HG02623 (cell line): Measurements from ENCODE around the gene LRRC45.

Experiments
- ATAC-seq: cut with Tn5 transposase; IDR thresholded peaks from one replicate; pipeline ENCODE4 v1.9.1; 2021; ENCODE audit warnings: moderate library complexity; ENCODE audit not compliant: unreplicated experiment

LRRC45 gene

DNA sequence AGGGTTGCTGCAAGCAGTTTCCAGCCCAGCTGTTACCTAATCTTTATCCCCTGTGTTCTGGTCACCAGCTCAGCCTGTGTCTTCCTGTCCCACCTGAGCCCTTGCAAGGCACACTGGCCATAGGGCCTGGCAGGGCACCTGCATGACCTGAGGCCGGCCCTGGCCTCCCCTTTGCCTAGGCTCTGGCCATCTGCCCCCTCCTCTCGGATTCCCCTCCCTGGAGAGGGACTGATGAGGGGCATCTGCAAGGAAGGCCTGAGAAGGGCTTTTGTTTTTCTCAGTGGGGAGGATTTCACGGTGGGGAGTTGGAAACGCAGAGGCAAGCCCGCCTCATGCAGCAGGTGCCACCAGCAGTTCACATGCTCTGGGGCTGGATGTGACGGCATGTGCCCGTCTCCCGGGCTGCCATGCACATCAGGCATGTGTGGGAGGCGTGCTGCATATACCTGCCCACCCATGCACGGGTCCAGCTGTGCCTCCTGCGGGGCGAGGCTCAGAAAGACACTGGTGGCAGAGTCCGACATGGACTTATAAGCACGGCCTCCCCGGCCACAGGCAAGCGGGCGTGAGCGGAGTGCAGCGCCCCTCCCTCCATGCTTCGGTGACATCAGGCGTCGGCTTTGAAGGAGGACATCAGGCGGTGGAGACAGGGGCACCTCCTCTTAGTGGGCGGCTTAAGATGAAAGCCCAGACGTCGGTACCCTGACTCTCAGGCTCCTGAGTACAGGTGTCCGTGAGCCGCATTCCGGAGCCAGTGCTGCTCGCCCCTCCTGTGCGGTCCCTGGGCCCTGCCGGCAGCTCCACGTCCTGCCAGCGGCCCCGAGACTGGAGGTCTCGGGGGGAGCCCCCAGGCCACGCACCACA is 29.1 kb upstream of the LRRC45 start:
- no peak for ATAC-seq

DNA sequence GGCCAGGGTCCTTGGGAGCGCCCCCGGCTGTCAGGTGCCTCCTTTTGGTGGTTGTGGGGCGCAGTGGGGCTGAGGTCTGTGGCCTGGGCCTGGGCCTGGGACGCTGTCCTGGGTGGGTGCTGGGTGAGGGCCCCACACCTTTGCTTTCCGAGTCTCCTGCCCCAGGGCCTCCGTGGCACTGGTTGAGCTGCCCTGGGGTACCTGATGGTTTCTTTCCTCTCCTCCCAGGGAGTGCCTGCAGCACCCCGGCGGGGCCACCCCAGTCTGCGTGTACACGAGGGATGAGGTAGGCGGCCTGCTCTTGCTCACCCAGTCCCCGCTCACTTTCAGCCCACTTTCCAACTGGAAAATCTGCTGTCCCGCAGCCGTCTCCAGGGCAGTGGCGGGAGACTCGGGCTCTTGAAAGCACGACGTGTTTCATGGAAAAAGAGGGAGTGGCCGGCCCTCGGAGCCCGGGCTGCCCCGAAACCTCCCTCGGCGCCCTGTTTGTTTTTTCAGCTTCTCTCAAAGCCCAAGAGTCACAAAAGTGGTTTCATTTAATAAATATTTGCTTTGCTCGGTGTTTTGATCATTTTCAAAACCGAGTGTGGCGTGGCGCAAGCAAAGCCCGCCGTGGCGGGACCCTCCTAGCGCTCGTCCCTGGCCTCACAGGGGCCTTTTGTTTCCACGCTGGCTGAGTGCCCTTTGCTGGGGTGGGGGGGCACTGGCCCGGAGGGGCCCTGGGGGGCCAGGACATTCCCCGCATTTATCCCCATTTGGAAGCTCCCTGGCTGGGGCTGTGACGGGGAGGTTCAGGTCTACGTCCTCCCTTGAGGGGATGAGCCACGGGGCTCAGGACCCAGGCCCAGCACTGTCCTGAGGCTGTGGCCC is 28.3 kb upstream of the LRRC45 start:
- ATAC-seq = no peak

- ATAC-seq = no peak
Measured at GRCh38 chr17:81995463-81996231, 27.5 kb upstream of the LRRC45 start.

- no peak for ATAC-seq
Measured at GRCh38 chr17:81996232-81996756, 26.8 kb upstream of the LRRC45 start.

- ATAC-seq = no peak
Measured at GRCh38 chr17:81996757-81997441, 26.2 kb upstream of the LRRC45 start.

DNA sequence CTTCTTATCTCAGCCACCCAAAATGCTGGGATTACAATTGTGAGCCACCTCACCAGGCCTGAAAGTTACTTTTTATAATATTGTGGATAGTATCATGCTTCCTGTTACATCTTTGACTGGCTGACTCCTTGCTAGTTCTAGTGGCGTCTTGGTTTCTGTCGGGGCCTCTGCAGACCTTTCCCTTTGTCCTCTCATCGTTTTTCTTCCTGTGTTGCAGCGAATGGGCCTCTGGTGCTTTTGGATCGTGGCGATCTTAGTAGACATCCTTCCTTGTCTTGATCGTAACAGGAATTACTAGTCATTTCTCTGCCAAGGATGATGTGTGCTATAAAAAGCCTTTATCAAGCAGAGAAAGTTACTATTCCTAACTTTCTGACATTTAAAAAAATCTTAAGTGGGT is 24.9 kb upstream of the LRRC45 start:
- ATAC-seq = no peak

- ATAC-seq = no peak
Measured at GRCh38 chr17:81998691-81999438, 24.2 kb upstream of the LRRC45 start.

GRCh38 chr17:81999587-81999975 is 23.5 kb upstream of the LRRC45 start:
- no peak for ATAC-seq

GRCh38 chr17:81999976-82000802 is 22.9 kb upstream of the LRRC45 start:
- ATAC-seq = no peak

DNA sequence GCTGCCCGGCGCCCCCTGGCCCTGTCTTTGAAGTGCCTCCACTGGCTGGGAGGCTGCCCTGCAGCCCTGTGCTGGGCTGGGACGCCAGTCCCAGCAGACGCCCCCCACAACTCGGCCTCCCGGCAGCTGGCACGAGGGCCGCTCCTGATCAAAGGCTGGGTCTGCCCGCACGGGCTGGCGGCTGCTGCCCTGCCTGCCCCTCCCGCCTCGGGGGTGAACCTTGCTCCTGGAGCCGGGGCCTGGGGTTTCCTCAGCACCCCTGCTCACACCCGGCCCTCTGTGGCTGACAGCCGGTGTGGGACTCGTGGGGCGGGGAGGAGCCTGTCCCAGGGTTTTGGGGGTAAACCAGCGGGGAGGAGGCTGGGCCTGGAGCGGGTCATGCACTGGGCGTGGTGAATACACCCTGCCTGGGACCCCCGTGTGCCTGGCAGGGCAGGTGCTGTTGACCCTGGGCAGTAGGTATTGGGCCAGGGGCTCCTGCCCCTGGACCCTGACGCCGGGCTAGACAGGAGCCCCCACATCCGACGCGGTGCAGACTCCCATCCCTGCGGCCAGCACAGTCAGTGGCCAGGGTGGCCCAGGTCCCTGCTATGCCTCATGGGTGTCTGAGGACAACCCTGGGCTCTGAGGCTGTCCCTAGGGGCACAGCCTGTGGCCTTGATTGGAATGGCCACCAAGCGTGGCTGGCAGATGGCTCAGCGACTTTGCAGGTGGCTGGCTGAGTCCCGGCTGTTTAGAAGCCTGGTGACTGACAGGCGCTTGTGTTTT is 22.1 kb upstream of the LRRC45 start:
- no peak for ATAC-seq

DNA sequence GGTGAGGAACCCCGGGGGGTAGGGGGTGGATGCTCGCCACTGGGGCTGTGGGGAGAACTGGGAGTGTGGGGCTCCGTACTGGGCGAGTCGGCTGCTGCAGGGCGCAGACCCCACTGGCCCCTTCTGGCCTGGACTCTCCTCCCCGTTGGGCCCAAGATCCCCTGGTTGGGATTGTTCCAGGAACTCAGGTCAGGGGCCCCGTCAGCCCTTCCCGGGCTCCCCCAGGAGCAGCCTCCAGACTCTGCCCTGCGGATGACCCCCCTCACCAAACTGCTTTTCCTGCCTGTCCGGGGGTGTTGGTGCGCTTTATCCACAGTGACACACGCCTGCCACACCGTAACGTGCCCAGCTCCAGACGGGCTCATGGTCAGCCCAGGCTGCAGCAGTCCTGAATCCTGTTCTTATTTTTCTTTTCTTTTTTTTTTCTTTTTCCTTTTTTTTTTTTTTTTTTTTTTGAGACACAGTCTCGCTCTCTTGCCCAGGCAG is 21.5 kb upstream of the LRRC45 start:
- ATAC-seq = no peak

GRCh38 chr17:82003411-82004381 is 19.4 kb upstream of the LRRC45 start:
- no peak for ATAC-seq

DNA sequence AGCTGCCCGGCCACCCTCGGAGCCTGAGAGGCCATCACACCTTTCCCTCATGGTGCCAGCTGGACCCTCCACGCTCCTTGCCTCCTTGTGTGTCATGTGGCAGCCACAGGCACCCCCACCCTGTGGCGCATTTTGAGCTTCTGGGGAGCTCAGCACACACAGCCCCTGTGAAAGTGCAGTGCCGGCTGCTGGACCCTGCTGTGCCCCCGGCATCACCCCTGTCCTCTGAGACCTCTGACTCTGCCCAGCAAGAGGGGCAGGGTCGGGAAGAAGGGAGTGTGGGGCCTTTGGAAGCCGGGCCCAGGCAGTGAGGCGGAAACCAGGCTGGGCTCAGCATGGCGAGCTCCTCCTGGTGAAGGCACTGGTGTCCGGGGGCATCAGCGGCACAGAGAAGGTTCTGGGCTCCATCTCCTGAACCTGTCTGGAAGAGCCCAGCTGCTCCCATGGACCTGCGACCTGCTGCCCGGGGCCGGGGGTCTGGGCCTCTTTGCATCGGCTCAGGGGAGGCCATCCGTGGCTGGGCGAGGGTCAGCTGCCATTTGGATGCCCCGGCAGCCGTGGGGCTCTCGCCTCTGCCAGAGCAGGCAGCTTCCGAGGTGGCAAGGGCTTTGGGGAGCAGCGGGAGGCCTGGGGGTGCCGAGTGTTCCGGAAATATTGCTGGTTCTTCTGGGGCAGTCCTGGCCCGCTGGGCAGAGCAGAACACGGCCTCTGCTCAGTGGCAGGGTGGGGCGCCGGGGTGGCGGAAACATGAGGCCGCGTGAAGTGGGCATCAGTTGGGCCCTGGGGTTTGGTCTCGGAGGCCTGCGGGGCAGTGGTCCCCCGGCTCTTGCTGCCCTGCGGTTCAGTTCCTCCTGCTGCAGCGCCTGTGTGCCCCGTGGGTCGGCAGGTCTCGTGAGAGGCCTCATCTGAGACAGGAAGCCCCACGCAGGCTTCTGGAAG is 18.3 kb upstream of the LRRC45 start:
- no peak for ATAC-seq

GRCh38 chr17:82005701-82006348 is 17.3 kb upstream of the LRRC45 start:
- ATAC-seq = no peak
